GM23248 (cell line): ENCODE data around the gene MTHFD1L.

Source experiments
- EZH2 ChIP-seq: fragments of 200-600 bp; sonication (generic); IDR thresholded peaks from 2 replicates; pipeline ENCODE4 v1.6.1; 2018; ENCODE audit warnings: antibody characterized with exemption, mild to moderate bottlenecking; ENCODE audit not compliant: insufficient read depth, poor library complexity, severe bottlenecking
- EZH2phosphoT487 ChIP-seq: fragments of 200-600 bp; sonication (generic); IDR thresholded peaks from 2 replicates; pipeline ENCODE4 v1.6.1; 2018; ENCODE audit warnings: antibody characterized with exemption, moderate library complexity, mild to moderate bottlenecking, low read depth; ENCODE audit not compliant: insufficient read depth

- TF ChIP-seq EZH2 (no peak), EZH2phosphoT487 (no peak)
Measured at GRCh38 chr6:151059612-151060095, 194.2 kb downstream of the MTHFD1L start.
